ENCODE measurements around the gene RFTN1. TPM values are rescaled to one million over a fixed set of nuclear protein-coding genes. Genes with fewer than 3 reads are reported as not detected.

The RFTN1 gene
- total and polyA plus RNA-seq, 2 donors from 2014 or later, result 15.3 to 34.1 TPM

GRCh38 chr3:16415911-16416476, 97.5 kb downstream of the RFTN1 start:
- Histone ChIP-seq H3K4me1 (ENCODE audit: control insufficient read depth in 2 of 3, insufficient read depth in 2 of 3, low read depth in 1 of 3, low read length in 3 of 3) (no peaks in the 10 kb centered on the region), H3K27ac (ENCODE audit: low read depth in 2 of 2, low read length in 2 of 2) (no peak overlapping the region), H3K9ac (ENCODE audit: low read length in 3 of 3) (no peak overlapping the region), H3K27me3 (ENCODE audit: control insufficient read depth, insufficient read depth, low read length) (no peaks in the 10 kb centered on the region), H3K4me3 (ENCODE audit: low read length in 3 of 3) (no peak overlapping the region), H3K9me3 (ENCODE audit: control insufficient read depth in 2 of 3, insufficient read depth in 1 of 3, low read length in 3 of 3) (no peaks in the 10 kb centered on the region), H3K36me3 (ENCODE audit: control insufficient read depth in 2 of 3, insufficient read depth in 3 of 3, low read length in 3 of 3) (no peaks in the 10 kb centered on the region)
- DNase-seq, result no peak
- intact Hi-C loops (cut with DNase I), result no loop called here
- TF ChIP-seq CTCF (IDR thresholded peaks at IDR 0.05; ENCODE audit: borderline replicate concordance, extremely low read depth, insufficient read depth), result no peak
- FAIRE-seq, result no peak

- no peaks in the 10 kb centered on the region for H3K9me3 ChIP-seq (ENCODE audit: control insufficient read depth in 2 of 3, insufficient read depth in 1 of 3, low read length in 3 of 3)
- TF ChIP-seq CTCF (IDR thresholded peaks at IDR 0.05; ENCODE audit: borderline replicate concordance, extremely low read depth, insufficient read depth), result no peak
- no peak overlapping the region for H3K9ac ChIP-seq (ENCODE audit: low read length in 3 of 3)
- H3K4me3 ChIP-seq (ENCODE audit: low read length in 3 of 3), result no peak overlapping the region
- no peaks in the 10 kb centered on the region for H3K4me1 ChIP-seq (ENCODE audit: control insufficient read depth in 2 of 3, insufficient read depth in 2 of 3, low read depth in 1 of 3, low read length in 3 of 3)
- H3K36me3 ChIP-seq (ENCODE audit: control insufficient read depth in 2 of 3, insufficient read depth in 3 of 3, low read length in 3 of 3), result no peaks in the 10 kb centered on the region
- H3K27me3 ChIP-seq (ENCODE audit: control insufficient read depth, insufficient read depth, low read length), result no peaks in the 10 kb centered on the region
- intact Hi-C loops (cut with DNase I), result no loop called here
- H3K27ac ChIP-seq (ENCODE audit: low read depth in 2 of 2, low read length in 2 of 2), result no peak overlapping the region
- FAIRE-seq (no peak), DNase-seq (no peak)
Observed at GRCh38 chr3:16413321-16413720, 100.2 kb downstream of the RFTN1 start.

GRCh38 chr3:16412192-16412800, 101.2 kb downstream of the RFTN1 start:
- H3K27ac ChIP-seq (ENCODE audit: low read depth in 2 of 2, low read length in 2 of 2), result no peak overlapping the region

More at GRCh38 chr3:16412192-16412800, 101.2 kb downstream of the RFTN1 start:
- Histone ChIP-seq H3K9me3 (ENCODE audit: control insufficient read depth in 2 of 3, insufficient read depth in 1 of 3, low read length in 3 of 3) (no peaks in the 10 kb centered on the region), H3K27me3 (ENCODE audit: control insufficient read depth, insufficient read depth, low read length) (no peaks in the 10 kb centered on the region), H3K4me3 (ENCODE audit: low read length in 3 of 3) (no peak overlapping the region), H3K9ac (ENCODE audit: low read length in 3 of 3) (no peak overlapping the region), H3K4me1 (ENCODE audit: control insufficient read depth in 2 of 3, insufficient read depth in 2 of 3, low read depth in 1 of 3, low read length in 3 of 3) (no peaks in the 10 kb centered on the region), H3K36me3 (ENCODE audit: control insufficient read depth in 2 of 3, insufficient read depth in 3 of 3, low read length in 3 of 3) (no peaks in the 10 kb centered on the region)
- TF ChIP-seq CTCF (IDR thresholded peaks at IDR 0.05; ENCODE audit: borderline replicate concordance, extremely low read depth, insufficient read depth), result no peak
- FAIRE-seq (no peak), DNase-seq (no peak)
- intact Hi-C loops (cut with DNase I), result no loop called here
